Mesendoderm (in vitro differentiated cells): Measurements from ENCODE around the gene AP4E1.

Source experiments
- DNase-seq: peaks from one replicate; pipeline ENCODE4 v3.0.0; 2013
- H2AK5ac ChIP-seq: 2 replicates; pipeline ENCODE4 v1.6.1; 2013; ENCODE audit warnings: low read length, inconsistent platforms
- H2BK120ac ChIP-seq: 2 replicates; pipeline ENCODE4 v1.6.1; 2013; ENCODE audit warnings: low read depth, mild to moderate bottlenecking, low read length, moderate library complexity, mixed read lengths
- H2BK15ac ChIP-seq: replicated peaks from 2 replicates; pipeline ENCODE4 v1.6.1; 2013; ENCODE audit warnings: low read depth, mild to moderate bottlenecking, moderate library complexity
- H2BK5ac ChIP-seq: 2 replicates; pipeline ENCODE4 v1.6.1; 2013; ENCODE audit warnings: low read length, inconsistent platforms
- H3K18ac ChIP-seq: 2 replicates; pipeline ENCODE4 v1.6.1; 2013; ENCODE audit warnings: mild to moderate bottlenecking, low read length, mixed read lengths
- H3K23ac ChIP-seq: one replicate; pipeline ENCODE4 v1.6.1; 2013; ENCODE audit warnings: low read length
- H3K27ac ChIP-seq: 2 replicates; pipeline ENCODE4 v1.5.1; 2013; ENCODE audit warnings: low read depth, mild to moderate bottlenecking, inconsistent platforms, low read length, moderate library complexity
- H3K27me3 ChIP-seq: 2 replicates; pipeline ENCODE4 v1.6.1; 2013; ENCODE audit warnings: low read length, control low read depth, mild to moderate bottlenecking, inconsistent platforms; ENCODE audit not compliant: insufficient read depth, poor library complexity
- H3K36me3 ChIP-seq: 2 replicates; pipeline ENCODE4 v1.6.1; 2013; ENCODE audit warnings: low read length, inconsistent platforms; ENCODE audit not compliant: control insufficient read depth, insufficient read depth
- H3K4ac ChIP-seq: one replicate; pipeline ENCODE4 v1.6.1; 2013; ENCODE audit warnings: low read depth, mild to moderate bottlenecking, low read length, moderate library complexity
- H3K4me1 ChIP-seq: 2 replicates; pipeline ENCODE4 v1.6.1; 2013; ENCODE audit warnings: low read depth, low read length, inconsistent platforms; ENCODE audit not compliant: control insufficient read depth
- H3K4me2 ChIP-seq: 2 replicates; pipeline ENCODE4 v1.6.1; 2013; ENCODE audit warnings: low read length
- H3K4me3 ChIP-seq: 2 replicates; pipeline ENCODE4 v1.5.1; 2013; ENCODE audit warnings: mild to moderate bottlenecking, low read length
- H3K56ac ChIP-seq: one replicate; pipeline ENCODE4 v1.6.1; 2013; ENCODE audit warnings: low read length
- H3K79me1 ChIP-seq: 2 replicates; pipeline ENCODE4 v1.6.1; 2013; ENCODE audit warnings: low read length, inconsistent platforms
- H3K79me2 ChIP-seq: 2 replicates; pipeline ENCODE4 v1.6.1; 2013; ENCODE audit warnings: mild to moderate bottlenecking, low read length; ENCODE audit not compliant: control insufficient read depth, insufficient read depth
- H3K9ac ChIP-seq: 2 replicates; pipeline ENCODE4 v1.6.1; 2013; ENCODE audit warnings: low read length, inconsistent platforms
- H4K5ac ChIP-seq: one replicate; pipeline ENCODE4 v1.6.1; 2013; ENCODE audit warnings: low read length
- H4K8ac ChIP-seq: one replicate; pipeline ENCODE4 v1.6.1; 2013; ENCODE audit warnings: low read depth, mild to moderate bottlenecking, control low read depth, low read length, moderate library complexity
- WGBS: extraction: QIAGEN DNeasy Blood & Tissue Kit; methylation state at CpG from one replicate; pipeline ENCODE4 v1.1.7; 2013; ENCODE audit warnings: low lambda C conversion rate, missing lambda C conversion rate; ENCODE audit not compliant: insufficient coverage; ENCODE audit errors: extremely low coverage; 5-methylcytosine and 5-hydroxymethylcytosine counted together

Gene AP4E1

DNA sequence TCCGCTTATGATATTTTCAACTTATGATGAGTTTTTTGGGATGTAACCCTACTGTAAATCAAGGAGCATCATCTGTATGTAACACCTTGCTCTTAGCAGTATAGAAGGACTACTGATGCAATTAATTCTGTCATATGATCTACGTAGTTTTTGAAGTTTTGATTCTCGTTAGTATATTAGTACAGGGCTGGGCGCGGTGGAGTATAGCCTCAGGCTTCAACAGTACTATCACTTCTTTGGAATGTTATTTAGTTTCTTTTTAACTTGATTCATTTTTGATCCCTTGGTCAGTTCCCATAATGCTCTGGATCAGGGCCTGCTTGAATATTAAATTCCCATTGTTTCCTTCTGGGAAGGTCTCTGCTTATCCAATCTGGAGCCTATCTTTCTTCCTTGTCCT is 23.9 kb upstream of the AP4E1 start:
- Histone ChIP-seq H4K8ac (no peak overlapping the region), H3K4me2 (no peak overlapping the region), H3K27ac (no peak overlapping the region), H3K23ac (no peak overlapping the region), H4K5ac (no peak overlapping the region), H2BK5ac (no peak overlapping the region), H2BK15ac (no peak overlapping the region), H3K18ac (no peak overlapping the region), H3K4ac (no peak overlapping the region), H3K56ac (no peak overlapping the region), H3K4me3 (no peak overlapping the region), H3K4me1 (no peaks in the 10 kb centered on the region), H2AK5ac (no peak overlapping the region), H3K79me1 (no peaks in the 10 kb centered on the region), H3K9ac (no peak overlapping the region), H3K27me3 (no peaks in the 10 kb centered on the region), H3K79me2 (no peaks in the 10 kb centered on the region), H2BK120ac (no peak overlapping the region), H3K36me3 (no peaks in the 10 kb centered on the region)
- WGBS = no CpG with 5 or more reads among the region's 5 CpGs
- DNase-seq = no peak

DNA sequence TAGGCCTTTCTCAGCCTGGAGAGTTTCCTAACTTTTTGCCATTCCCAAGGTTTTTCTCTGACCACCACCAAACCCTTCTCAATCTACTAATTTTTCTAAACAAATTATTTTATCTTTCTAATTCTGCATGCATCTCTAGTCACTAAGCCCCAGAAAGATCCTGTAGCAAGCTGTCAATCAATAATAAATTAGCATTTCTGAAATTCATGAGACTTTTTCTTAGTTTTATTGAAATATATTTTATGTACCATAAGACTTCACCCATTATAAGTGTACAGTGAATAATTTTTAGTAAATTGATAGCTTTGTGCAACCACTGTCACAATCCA is 22.4 kb upstream of the AP4E1 start:
- no peak overlapping the region for H2BK5ac ChIP-seq
- no peak overlapping the region for H3K4me2 ChIP-seq
- no peak overlapping the region for H3K56ac ChIP-seq
- H2BK15ac ChIP-seq = no peak overlapping the region
- no peak overlapping the region for H2AK5ac ChIP-seq
- H3K4ac ChIP-seq = no peak overlapping the region
- no peak overlapping the region for H3K27ac ChIP-seq
- no peaks in the 10 kb centered on the region for H3K4me1 ChIP-seq
- H3K18ac ChIP-seq = no peak overlapping the region
- H3K9ac ChIP-seq = no peak overlapping the region
- H4K5ac ChIP-seq = no peak overlapping the region
- no peak overlapping the region for H3K4me3 ChIP-seq
- H3K36me3 ChIP-seq = no peaks in the 10 kb centered on the region
- H3K23ac ChIP-seq = no peak overlapping the region
- DNase-seq = no peak
- no peaks in the 10 kb centered on the region for H3K79me1 ChIP-seq
- H2BK120ac ChIP-seq = no peak overlapping the region
- no peak overlapping the region for H4K8ac ChIP-seq
- H3K79me2 ChIP-seq = no peaks in the 10 kb centered on the region
- no peaks in the 10 kb centered on the region for H3K27me3 ChIP-seq

DNA sequence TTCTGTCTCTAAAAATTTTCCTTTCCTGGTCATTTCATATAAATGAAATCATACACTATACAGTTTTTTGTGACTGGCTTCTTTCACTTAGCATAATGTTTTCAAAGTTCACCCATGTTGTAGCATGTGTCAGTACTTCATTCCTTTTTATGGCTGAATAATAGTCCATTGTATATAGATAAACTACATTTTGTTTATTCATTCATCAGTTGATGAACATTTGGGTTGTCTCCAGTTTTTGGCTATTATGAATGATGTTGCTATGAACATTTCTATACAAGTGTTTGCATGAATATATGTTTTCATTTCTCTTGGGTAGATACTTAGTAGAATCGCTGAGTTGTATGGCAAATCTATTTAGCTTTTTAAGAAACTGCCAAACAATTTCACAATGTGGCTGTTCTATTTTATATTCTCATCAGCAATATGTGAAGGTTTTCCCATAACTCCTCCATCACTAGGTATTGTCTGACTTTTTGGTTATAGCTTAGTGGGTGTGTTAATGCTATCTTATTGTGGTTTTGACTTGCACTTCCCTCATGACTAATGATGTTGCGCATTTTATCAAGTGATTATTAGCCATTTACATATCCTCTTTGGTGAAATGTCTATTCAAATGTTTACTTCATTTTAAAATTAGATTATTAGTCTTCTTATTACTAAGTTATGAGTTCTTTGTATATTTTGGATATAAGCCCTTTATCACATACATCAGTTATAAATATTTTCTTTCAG is 21.7 kb upstream of the AP4E1 start:
- no CpG with 5 or more reads among the region's 2 CpGs for WGBS
- H2AK5ac ChIP-seq = no peak overlapping the region
- H3K23ac ChIP-seq = no peak overlapping the region
- H3K4me3 ChIP-seq = no peak overlapping the region
- no peak for DNase-seq
- H3K9ac ChIP-seq = no peak overlapping the region
- no peak overlapping the region for H3K27ac ChIP-seq
- no peak overlapping the region for H3K56ac ChIP-seq
- H2BK5ac ChIP-seq = no peak overlapping the region
- H4K8ac ChIP-seq = no peak overlapping the region
- no peak overlapping the region for H3K18ac ChIP-seq
- H3K79me2 ChIP-seq = no peaks in the 10 kb centered on the region
- no peaks in the 10 kb centered on the region for H3K27me3 ChIP-seq
- H2BK120ac ChIP-seq = no peak overlapping the region
- no peak overlapping the region for H4K5ac ChIP-seq
- no peak overlapping the region for H2BK15ac ChIP-seq
- H3K4me2 ChIP-seq = no peak overlapping the region
- H3K36me3 ChIP-seq = no peaks in the 10 kb centered on the region
- H3K4me1 ChIP-seq = no peaks in the 10 kb centered on the region
- H3K4ac ChIP-seq = no peak overlapping the region
- H3K79me1 ChIP-seq = no peaks in the 10 kb centered on the region

DNA sequence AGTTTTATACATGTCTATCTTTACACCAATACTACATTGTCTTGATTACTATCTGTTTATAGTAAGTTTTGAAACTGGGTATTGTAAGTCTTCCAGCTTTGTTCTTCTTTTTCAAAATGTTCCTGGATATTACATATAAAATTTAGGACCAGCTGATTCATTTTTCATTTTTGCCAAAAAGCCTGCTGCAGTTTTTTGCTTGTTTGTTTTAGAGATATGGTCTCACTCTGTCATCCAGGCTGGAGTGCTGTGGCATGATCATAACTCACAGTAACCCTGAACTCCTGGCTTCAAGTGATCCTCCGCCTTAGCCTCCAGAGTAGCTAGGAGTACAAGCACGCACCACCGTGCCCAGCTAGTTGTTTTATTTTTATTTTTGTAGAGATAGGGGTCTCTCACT is 20.4 kb upstream of the AP4E1 start:
- no peak overlapping the region for H2BK15ac ChIP-seq
- H3K56ac ChIP-seq = no peak overlapping the region
- no peaks in the 10 kb centered on the region for H3K36me3 ChIP-seq
- H3K18ac ChIP-seq = no peak overlapping the region
- no peak overlapping the region for H3K9ac ChIP-seq
- H3K4me1 ChIP-seq = no peaks in the 10 kb centered on the region
- no peaks in the 10 kb centered on the region for H3K27me3 ChIP-seq
- WGBS = no CpG with 5 or more reads among the region's 3 CpGs
- H4K5ac ChIP-seq = no peak overlapping the region
- H3K4me2 ChIP-seq = no peak overlapping the region
- H3K79me1 ChIP-seq = no peaks in the 10 kb centered on the region
- no peak overlapping the region for H2AK5ac ChIP-seq
- no peaks in the 10 kb centered on the region for H3K79me2 ChIP-seq
- H3K27ac ChIP-seq = no peak overlapping the region
- no peak overlapping the region for H4K8ac ChIP-seq
- H2BK120ac ChIP-seq = no peak overlapping the region
- no peak for DNase-seq
- no peak overlapping the region for H3K4me3 ChIP-seq
- no peak overlapping the region for H2BK5ac ChIP-seq
- no peak overlapping the region for H3K23ac ChIP-seq
- H3K4ac ChIP-seq = no peak overlapping the region

DNA sequence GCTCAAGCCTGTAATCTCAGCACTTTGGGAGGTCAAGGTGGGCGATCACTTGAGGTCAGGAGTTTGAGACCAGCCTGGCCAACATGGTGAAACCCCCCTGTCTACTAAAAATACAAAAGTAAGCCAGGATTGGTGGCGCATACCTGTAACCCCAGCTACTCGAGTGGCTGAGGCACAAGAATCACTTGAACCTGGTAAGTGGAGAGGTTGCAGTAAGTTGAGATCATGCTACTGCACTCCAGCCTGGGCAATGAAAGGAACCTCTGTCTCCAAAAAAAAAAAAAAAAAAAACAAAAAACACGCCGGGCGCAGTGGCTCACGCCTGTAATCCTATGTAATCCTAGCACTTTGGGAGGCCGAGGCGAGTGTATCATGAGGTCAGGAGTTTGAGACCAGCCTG is 18.9 kb upstream of the AP4E1 start:
- Histone ChIP-seq H3K36me3 (no peaks in the 10 kb centered on the region), H2BK5ac (no peak overlapping the region), H3K4me1 (no peaks in the 10 kb centered on the region), H3K18ac (no peak overlapping the region), H2AK5ac (no peak overlapping the region), H3K27me3 (no peaks in the 10 kb centered on the region), H4K8ac (no peak overlapping the region), H3K79me2 (no peaks in the 10 kb centered on the region), H3K4me3 (no peak overlapping the region), H3K4ac (no peak overlapping the region), H3K56ac (no peak overlapping the region), H3K27ac (no peak overlapping the region), H4K5ac (no peak overlapping the region), H3K9ac (no peak overlapping the region), H3K23ac (no peak overlapping the region), H3K79me1 (no peaks in the 10 kb centered on the region), H2BK120ac (no peak overlapping the region), H2BK15ac (no peak overlapping the region), H3K4me2 (no peak overlapping the region)
- no peak for DNase-seq
- WGBS = no CpG with 5 or more reads among the region's 9 CpGs

DNA sequence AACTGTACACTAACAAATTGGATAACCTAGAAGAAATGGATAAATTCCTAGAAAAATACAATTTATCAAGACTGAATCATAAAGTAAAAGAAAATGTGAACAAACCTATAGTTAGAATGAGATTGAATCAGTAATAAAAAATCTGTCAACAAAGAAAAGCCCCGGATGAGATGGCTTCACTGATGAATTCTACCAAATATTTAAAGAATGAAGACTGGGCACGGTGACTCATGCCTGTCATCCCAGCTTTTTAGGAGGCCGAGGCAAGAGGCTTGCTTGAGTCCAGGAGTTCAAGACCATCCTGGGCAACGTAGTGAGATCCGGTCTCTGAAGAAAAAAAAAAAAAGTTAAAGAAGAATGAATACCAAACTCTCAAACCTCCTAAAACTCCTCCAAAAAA is 17.7 kb upstream of the AP4E1 start:
- Histone ChIP-seq H3K18ac (no peak overlapping the region), H3K27me3 (no peaks in the 10 kb centered on the region), H3K23ac (no peak overlapping the region), H3K4me3 (no peak overlapping the region), H3K9ac (no peak overlapping the region), H3K27ac (no peak overlapping the region), H3K4me2 (no peak overlapping the region), H3K4me1 (no peaks in the 10 kb centered on the region), H3K4ac (no peak overlapping the region), H3K56ac (no peak overlapping the region), H4K8ac (no peak overlapping the region), H3K79me1 (no peaks in the 10 kb centered on the region), H3K36me3 (no peaks in the 10 kb centered on the region), H4K5ac (no peak overlapping the region), H2BK5ac (no peak overlapping the region), H2BK120ac (no peak overlapping the region), H2AK5ac (no peak overlapping the region), H2BK15ac (no peak overlapping the region), H3K79me2 (no peaks in the 10 kb centered on the region)
- DNase-seq = no peak
- WGBS = no CpG with 5 or more reads among the region's 5 CpGs
